GM06990 (cell line): ENCODE measurements around the gene RFTN1.

ENCODE experiments used
- DNase-seq: peaks from one replicate; pipeline ENCODE4 v3.0.0-alpha.2; 2011; ENCODE audit not compliant: insufficient read length; ENCODE audit errors: extremely low read depth
- H3K27me3 ChIP-seq: replicated peaks from 2 replicates; pipeline ENCODE4 v1.6.0; 2011; ENCODE audit warnings: low read length; ENCODE audit not compliant: control insufficient read depth, insufficient read depth
- H3K36me3 ChIP-seq: 2 replicates; pipeline ENCODE4 v1.5.1; 2011; ENCODE audit warnings: low read length; ENCODE audit not compliant: control insufficient read depth, insufficient read depth
- H3K4me3 ChIP-seq: replicated peaks from 2 replicates; pipeline ENCODE4 v1.5.1; 2011; ENCODE audit warnings: low read depth, mild to moderate bottlenecking, control low read depth, low read length
- TF ChIP-seq, protein P1 (sequence below): IDR thresholded peaks from 2 replicates; pipeline ENCODE4 v1.5.1; 2011; ENCODE audit warnings: low read length, control low read depth, mild to moderate bottlenecking, inconsistent platforms; ENCODE audit not compliant: insufficient read depth, poor library complexity, severe bottlenecking

RFTN1 gene

DNA sequence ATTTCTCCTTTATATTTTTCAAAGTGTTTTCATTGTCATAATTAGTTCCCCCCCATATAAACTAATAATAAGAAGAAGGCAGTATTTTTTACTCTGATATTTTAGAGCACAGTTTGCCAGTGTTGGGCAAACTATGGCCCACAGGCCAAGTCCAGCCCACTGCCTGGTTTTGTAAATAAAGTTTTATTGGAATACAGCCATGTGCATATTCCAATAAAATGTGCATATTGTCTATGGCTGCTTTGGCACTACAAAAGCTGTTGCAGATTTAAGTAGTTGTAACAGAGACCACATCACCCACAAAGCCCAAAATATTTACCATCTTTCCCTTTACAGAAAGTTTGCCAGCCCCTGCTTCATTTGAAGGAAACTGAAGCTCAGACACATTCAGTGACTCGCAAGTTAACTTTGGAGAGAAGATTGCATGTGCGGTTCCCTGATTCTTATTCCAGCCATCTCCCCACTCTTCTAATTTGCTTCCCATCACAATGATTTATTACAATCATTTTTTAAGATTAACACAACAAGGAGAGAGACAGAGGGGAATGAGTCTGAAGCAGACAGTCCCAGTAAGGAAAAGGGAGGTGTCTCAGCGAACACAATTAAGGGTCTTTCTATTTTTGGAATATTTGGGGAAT, 48.9 kb downstream of the RFTN1 start:
- Histone ChIP-seq H3K27me3 (no peaks in the 10 kb centered on the region), H3K36me3 (peaks cover 9% of the 10 kb centered on the region), H3K4me3 (no peak overlapping the region)
- DNase-seq, result no peak
- TF ChIP-seq, protein P1, sequence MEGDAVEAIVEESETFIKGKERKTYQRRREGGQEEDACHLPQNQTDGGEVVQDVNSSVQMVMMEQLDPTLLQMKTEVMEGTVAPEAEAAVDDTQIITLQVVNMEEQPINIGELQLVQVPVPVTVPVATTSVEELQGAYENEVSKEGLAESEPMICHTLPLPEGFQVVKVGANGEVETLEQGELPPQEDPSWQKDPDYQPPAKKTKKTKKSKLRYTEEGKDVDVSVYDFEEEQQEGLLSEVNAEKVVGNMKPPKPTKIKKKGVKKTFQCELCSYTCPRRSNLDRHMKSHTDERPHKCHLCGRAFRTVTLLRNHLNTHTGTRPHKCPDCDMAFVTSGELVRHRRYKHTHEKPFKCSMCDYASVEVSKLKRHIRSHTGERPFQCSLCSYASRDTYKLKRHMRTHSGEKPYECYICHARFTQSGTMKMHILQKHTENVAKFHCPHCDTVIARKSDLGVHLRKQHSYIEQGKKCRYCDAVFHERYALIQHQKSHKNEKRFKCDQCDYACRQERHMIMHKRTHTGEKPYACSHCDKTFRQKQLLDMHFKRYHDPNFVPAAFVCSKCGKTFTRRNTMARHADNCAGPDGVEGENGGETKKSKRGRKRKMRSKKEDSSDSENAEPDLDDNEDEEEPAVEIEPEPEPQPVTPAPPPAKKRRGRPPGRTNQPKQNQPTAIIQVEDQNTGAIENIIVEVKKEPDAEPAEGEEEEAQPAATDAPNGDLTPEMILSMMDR, result no peak

DNA sequence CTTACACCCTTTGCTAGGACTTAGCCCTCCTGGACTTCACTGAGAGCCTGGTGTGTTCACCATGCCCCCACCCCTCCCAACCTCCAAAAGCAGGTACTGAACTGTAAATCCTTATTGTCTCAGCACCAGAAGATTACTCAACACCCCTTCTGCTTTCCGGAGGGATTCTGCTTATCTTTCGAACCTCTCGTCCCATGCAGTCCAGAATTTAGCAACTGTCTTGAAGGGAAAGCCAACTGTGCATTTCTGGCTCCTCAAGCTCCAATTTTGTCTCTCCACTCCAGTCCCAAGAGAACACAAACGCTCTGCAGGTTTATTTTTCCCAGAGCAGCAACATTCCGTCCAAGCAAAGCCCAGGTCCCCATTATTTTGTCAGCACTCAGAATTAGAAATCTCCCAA, 49.6 kb downstream of the RFTN1 start:
- Histone ChIP-seq H3K27me3 (no peaks in the 10 kb centered on the region), H3K36me3 (peaks cover 6% of the 10 kb centered on the region), H3K4me3 (no peak overlapping the region)
- no peak for DNase-seq
- TF ChIP-seq, protein P1, result no peak

DNA sequence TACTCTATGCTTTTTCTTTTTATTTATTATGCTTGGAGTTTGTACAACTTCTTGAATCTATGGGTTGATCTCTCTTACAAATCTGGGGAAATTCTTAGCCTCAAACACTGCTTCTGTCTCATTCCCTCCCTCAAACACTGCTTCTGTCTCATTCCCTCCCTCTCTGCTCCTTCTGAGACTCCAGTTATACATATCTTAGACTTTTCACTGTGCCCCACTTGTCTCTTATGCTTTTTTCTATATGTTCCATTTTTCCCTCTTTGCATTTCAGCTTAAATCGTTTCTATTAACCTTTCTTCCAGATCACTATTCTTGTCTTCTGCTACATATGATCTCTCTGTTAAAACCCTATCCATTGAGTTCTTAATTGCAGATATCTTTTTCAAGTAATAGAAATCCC, 50.4 kb downstream of the RFTN1 start:
- no peak for DNase-seq
- TF ChIP-seq, protein P1, result no peak
- Histone ChIP-seq H3K4me3 (no peak overlapping the region), H3K27me3 (no peaks in the 10 kb centered on the region), H3K36me3 (peaks cover 6% of the 10 kb centered on the region)

DNA sequence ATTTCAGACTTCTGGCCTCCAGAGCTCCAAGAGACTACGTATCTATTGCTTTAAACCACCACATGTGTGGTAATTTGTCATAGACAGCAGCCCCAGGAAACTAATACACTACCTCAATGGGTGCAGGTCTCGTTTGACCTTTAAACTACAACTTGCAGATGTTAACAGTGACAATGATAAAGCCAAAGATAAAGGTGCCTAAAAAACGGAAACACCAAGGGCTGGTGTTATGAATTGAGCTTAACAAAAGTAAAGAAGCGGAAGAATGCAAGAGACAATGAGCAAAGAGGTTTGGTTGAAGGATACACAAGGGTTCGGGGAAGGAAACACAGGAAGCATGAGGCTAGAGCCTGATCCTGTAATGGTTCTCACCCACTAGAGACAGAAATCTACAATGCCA, 50.8 kb downstream of the RFTN1 start:
- H3K36me3 ChIP-seq, result peaks cover 7% of the 10 kb centered on the region
- DNase-seq, result no peak
- TF ChIP-seq, protein P1, result no peak
- no peak overlapping the region for H3K4me3 ChIP-seq
- no peaks in the 10 kb centered on the region for H3K27me3 ChIP-seq

DNA sequence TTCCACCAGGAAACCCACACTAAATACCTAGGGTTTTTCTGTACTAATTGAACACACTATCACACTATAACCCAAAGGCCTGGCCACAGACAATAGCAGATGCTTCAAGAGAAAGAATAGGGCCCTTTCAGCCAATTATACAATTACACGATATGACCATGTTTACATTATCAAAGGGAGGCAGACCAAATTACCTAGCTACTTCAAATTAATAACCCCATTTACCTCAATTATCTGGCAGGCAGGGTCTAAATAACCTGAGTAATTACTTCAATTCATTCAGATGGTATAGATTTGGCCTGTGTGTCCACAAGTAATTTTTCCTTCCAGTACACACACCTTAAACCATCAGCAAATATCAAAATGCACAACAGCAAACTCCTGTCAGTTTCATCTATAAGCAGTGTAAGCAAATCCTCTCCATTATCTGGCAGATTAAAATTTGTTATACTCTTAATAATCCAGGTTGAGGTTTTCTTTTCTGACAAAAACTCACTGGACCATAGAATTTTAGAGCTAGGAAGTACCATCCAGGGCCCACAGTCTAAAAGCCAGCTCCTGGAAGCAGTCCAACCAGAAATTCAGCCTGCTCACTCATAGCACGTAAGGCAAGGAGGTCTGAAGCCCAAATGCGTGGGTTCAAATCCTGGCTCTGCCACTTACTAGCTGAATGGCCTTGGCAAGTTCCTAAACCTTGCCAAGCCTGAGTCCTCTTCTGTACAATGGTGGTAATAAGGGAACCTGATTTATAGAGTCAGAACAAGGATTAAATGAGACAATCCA, 51.8 kb downstream of the RFTN1 start:
- Histone ChIP-seq H3K36me3 (peaks cover 5% of the 10 kb centered on the region), H3K27me3 (no peaks in the 10 kb centered on the region), H3K4me3 (no peak overlapping the region)
- TF ChIP-seq, protein P1, result no peak
- no peak for DNase-seq
